GM12878 (cell line): ENCODE results near the gene C2orf80. TPM values are rescaled to one million over a fixed set of nuclear protein-coding genes. Genes with fewer than 3 reads are reported as not detected.

Experiments used
- ATAC-seq: fragments of 200-7000 bp; cut with Tn5 transposase; 3 replicates; pipeline ENCODE4 v1.9.1; 2020; ENCODE audit warnings: mild to moderate bottlenecking, moderate library complexity
- BruUV-seq: library from RNA; stranded (reverse); fragments of 400-500 nt; replicated peaks from 2 replicates; lab custom pipeline; 2021; lab: Mats Ljungman, UMichigan
- CTCF ChIA-PET: fragments of 300-600 bp; sonication (Branson Sonifier 250); formaldehyde crosslinking; extraction: SDS; loops from one replicate; lab custom pipeline; 2021; ENCODE audit warnings: inconsistent platforms; lab: Yijun Ruan, JAX
- POLR2A ChIA-PET: fragments of 350-600 bp; formaldehyde crosslinking; extraction: SDS; loops from one replicate; lab custom pipeline; 2021; ENCODE audit warnings: inconsistent platforms; lab: Charles Lee
- RAD21 ChIA-PET: fragments of 300-600 bp; sonication (Branson Sonifier 250); formaldehyde crosslinking; loops from one replicate; lab custom pipeline; 2023; ENCODE audit warnings: antibody characterized with exemption; ENCODE audit not compliant: unreplicated experiment; lab: Charles Lee
- SMC1A ChIA-PET: fragments of 300-600 bp; sonication (Branson Sonifier 250); formaldehyde crosslinking; loops from one replicate; lab custom pipeline; 2023; ENCODE audit not compliant: unreplicated experiment, uncharacterized antibody; lab: Charles Lee
- DNase-seq: peaks from one replicate; pipeline ENCODE4 v3.0.0-alpha.2; 2011; ENCODE audit warnings: low read depth, low spot score
- FAIRE-seq: peaks from 3 replicates; lab custom pipeline; 2011; peaks lifted over from hg19 to GRCh38; lab: Jason Lieb, UNC
- H2AFZ ChIP-seq: 2 replicates; pipeline ENCODE4 v1.6.0; 2011; ENCODE audit warnings: low read depth, low read length, control low read depth; ENCODE audit not compliant: control insufficient read depth
- H3K27ac ChIP-seq: 2 replicates; pipeline ENCODE4 v1.5.1; 2011; ENCODE audit warnings: control low read depth; ENCODE audit not compliant: control insufficient read depth, insufficient read depth
- H3K27me3 ChIP-seq, 2 experiments: replicated peaks in 1 of 2; 2 replicates each; pipeline versions ENCODE4 v1.6.0 to v1.6.1; 2011; ENCODE audit warnings: low read length in 1 of 2; ENCODE audit not compliant: control insufficient read depth in 2 of 2, insufficient read depth in 2 of 2
- H3K36me3 ChIP-seq, 2 experiments: 2 replicates each; pipeline ENCODE4 v1.5.1; 2011; ENCODE audit warnings: low read length in 1 of 2; ENCODE audit not compliant: control insufficient read depth in 2 of 2, insufficient read depth in 2 of 2
- H3K4me1 ChIP-seq: 2 replicates; pipeline ENCODE4 v1.6.1; 2011; ENCODE audit warnings: mild to moderate bottlenecking, low read length, moderate library complexity, mixed read lengths; ENCODE audit not compliant: control insufficient read depth, insufficient read depth
- H3K4me2 ChIP-seq: 2 replicates; pipeline ENCODE4 v1.6.0; 2011; ENCODE audit warnings: control low read depth; ENCODE audit not compliant: control insufficient read depth, insufficient read depth
- H3K4me3 ChIP-seq: fragments of 200-600 bp; sonication (generic); 2 replicates; pipeline ENCODE4 v1.5.1; 2016
- H3K79me2 ChIP-seq: 2 replicates; pipeline ENCODE4 v1.6.0; 2011; ENCODE audit warnings: low read length; ENCODE audit not compliant: control insufficient read depth, insufficient read depth
- H3K9ac ChIP-seq: 2 replicates; pipeline ENCODE4 v1.8.0; 2011; ENCODE audit warnings: low read length, control low read depth, mixed read lengths; ENCODE audit not compliant: control insufficient read depth, insufficient read depth
- H3K9me3 ChIP-seq: replicated peaks from 3 replicates; pipeline ENCODE4 v1.5.1; 2011; ENCODE audit warnings: mild to moderate bottlenecking, low read length; ENCODE audit not compliant: control insufficient read depth, insufficient read depth
- H4K20me1 ChIP-seq: 2 replicates; pipeline ENCODE4 v1.6.0; 2011; ENCODE audit not compliant: control insufficient read depth, insufficient read depth
- ATF7 ChIP-seq: fragments of 450-650 bp; IDR thresholded peaks from 2 replicates; pipeline ENCODE4 v1.6.1; 2016; ENCODE audit warnings: low read depth, mild to moderate bottlenecking
- FOXM1 ChIP-seq: IDR thresholded peaks from 2 replicates; pipeline ENCODE4 v1.6.1; 2012; ENCODE audit warnings: low read depth, mild to moderate bottlenecking, inconsistent platforms, low read length, moderate library complexity
- GABPA ChIP-seq: IDR thresholded peaks from 2 replicates; pipeline ENCODE4 v1.6.1; 2014; ENCODE audit warnings: antibody characterized with exemption, low read depth, mild to moderate bottlenecking, inconsistent platforms
- KAT2A ChIP-seq: conservative IDR thresholded peaks from 2 replicates; pipeline ENCODE4 v1.6.1; 2011; ENCODE audit warnings: low read depth, low read length; ENCODE audit not compliant: control insufficient read depth
- KDM1A ChIP-seq: fragments of 200-600 bp; sonication (generic); IDR thresholded peaks from 2 replicates; pipeline ENCODE4 v1.6.1; 2016; ENCODE audit warnings: borderline replicate concordance
- MTA2 ChIP-seq: fragments of 450-650 bp; IDR thresholded peaks from 2 replicates; pipeline ENCODE4 v1.6.1; 2016; ENCODE audit warnings: low read depth, mild to moderate bottlenecking, moderate library complexity
- PAX8 ChIP-seq: fragments of 450-650 bp; IDR thresholded peaks from 2 replicates; pipeline ENCODE4 v1.6.1; 2017; ENCODE audit warnings: mild to moderate bottlenecking, moderate library complexity
- PKNOX1 ChIP-seq: fragments of 450-650 bp; IDR thresholded peaks from 2 replicates; pipeline ENCODE4 v1.6.1; 2016; ENCODE audit warnings: mild to moderate bottlenecking
- POLR2AphosphoS2 ChIP-seq: IDR thresholded peaks from 2 replicates; pipeline ENCODE4 v1.6.1; 2011; ENCODE audit warnings: low read depth, mild to moderate bottlenecking, low read length, improper control_type of control experiment, moderate library complexity
- SUZ12 ChIP-seq: fragments of 200-600 bp; sonication (generic); IDR thresholded peaks from one replicate; pipeline ENCODE4 v1.6.1; 2018; ENCODE audit warnings: antibody characterized with exemption, mild to moderate bottlenecking; ENCODE audit not compliant: unreplicated experiment
- TAF1 ChIP-seq: IDR thresholded peaks from 2 replicates; pipeline ENCODE4 v1.6.1; 2011; ENCODE audit warnings: mild to moderate bottlenecking, low read depth, low read length, borderline replicate concordance
- YBX1 ChIP-seq: fragments of 450-650 bp; IDR thresholded peaks from 2 replicates; pipeline ENCODE4 v1.6.1; 2016; ENCODE audit warnings: antibody characterized with exemption
- ZNF24 ChIP-seq: fragments of 450-650 bp; IDR thresholded peaks from 2 replicates; pipeline ENCODE4 v1.6.1; 2017; ENCODE audit warnings: antibody characterized with exemption, mild to moderate bottlenecking
- ZNF274 ChIP-seq: IDR thresholded peaks from one replicate; pipeline ENCODE4 v1.8.0; 2011; ENCODE audit not compliant: insufficient read length, insufficient read depth
- WGBS: methylation state at CpG from one replicate; pipeline ENCODE4 v1.1.6; 2016; ENCODE audit warnings: low lambda C conversion rate; ENCODE audit not compliant: insufficient replicate concordance, insufficient coverage; ENCODE audit errors: missing lambda C conversion rate; 5-methylcytosine and 5-hydroxymethylcytosine counted together
- in situ Hi-C: fragments of 300-500 bp; cut with MboI; formaldehyde crosslinking; loops from 9 replicates; pipeline ENCODE4 v1.14.3; 2018; ENCODE audit warnings: mixed read lengths
- intact Hi-C: fragments of 100-400 bp; cut with micrococcal nuclease; formaldehyde crosslinking; loops from one replicate; pipeline ENCODE4 v1.14.2; 2022; ENCODE audit not compliant: unreplicated experiment
- polyA plus RNA-seq, 11 experiments: library from polyadenylated mRNA; depleted of rRNA in 4 of 11; unstranded in 6 of 11; stranded (reverse) in 5 of 11; fragments of >200 nt; fragmentation: Nextera tagmentation in 4 of 11; fragmentation: Illumina TruSeq in 1 of 11; extraction: Ambion mirVana in 4 of 11; extraction: Trizol in 1 of 11; gene quantifications; 1 replicate in 1 of 11; 2 replicates in 10 of 11; pipeline versions ENCODE4 v1.2.1 to v1.2.3, GENCODE V29; 2011 to 2016; ENCODE audit warnings: inconsistent platforms in 2 of 11, missing spikeins in 2 of 11, low read depth in 1 of 11
- total RNA-seq, 4 experiments: library from RNA; depleted of rRNA in 3 of 4; stranded (reverse); fragments of >200 nt in 3 of 4; fragmentation: Illumina TruSeq in 1 of 4; extraction: Trizol in 1 of 4; gene quantifications; 2 replicates each; pipeline versions ENCODE4 v1.2.1 to v1.2.3, GENCODE V29; 2013 to 2021

The C2orf80 gene
- total and polyA plus RNA-seq, 10 of the 15 experiments (the other 5 are each of a cell fraction or from before 2014, with no cell fraction given) = not detected

GRCh38 chr2:208179028-208179609, 10.7 kb downstream of the C2orf80 start:
- no peaks in the 10 kb centered on the region for H4K20me1 ChIP-seq
- no peaks in the 10 kb centered on the region for H3K79me2 ChIP-seq
- no peak overlapping the region for H3K27ac ChIP-seq
- WGBS = 2% methylated on average over 4 of the region's 4 CpGs
- no peaks in the 10 kb centered on the region for H3K4me1 ChIP-seq
- H3K36me3 ChIP-seq = no peaks in the 10 kb centered on the region
- H3K9me3 ChIP-seq = no peaks in the 10 kb centered on the region
- SMC1A ChIA-PET = no interaction called here
- no peak overlapping the region for H3K9ac ChIP-seq
- intact Hi-C loops = loop anchor here (10.0 kb wide), 1 partner anchor 166 kb away; no protein-coding TSS in a partner anchor
- TF ChIP-seq MTA2 (no peak), ZNF24 (0 out of 2 replicates have a peak, but pooled peaks have one; percentile 49)
- in situ Hi-C loops = loop anchor here (25.0 kb wide), 1 partner anchor 1033 kb away; no protein-coding TSS in a partner anchor
- RAD21 ChIA-PET = no interaction called here
- no peak overlapping the region for H3K4me2 ChIP-seq
- DNase-seq (no peak), FAIRE-seq (no peak), ATAC-seq (no peak)
- POLR2A ChIA-PET = no interaction called here
- no peak overlapping the region for H2AFZ ChIP-seq
- H3K4me3 ChIP-seq = no peak overlapping the region
- CTCF ChIA-PET = no interaction called here
- H3K27me3 ChIP-seq = peaks cover 0 to 3% of the 10 kb centered on the region in 2 experiments; a peak in 2 of 4 replicates
- no TSS peak for BruUV-seq

- ATAC-seq = no peak
- ChIA-PET POLR2A (no interaction called here), SMC1A (interaction anchor here (0.9 to 2.6 kb wide), 12 partner anchors 9 to 1155 kb away, joined by 3 to 32 read pairs (median 3); partner anchors contain the start of gene IDH1), CTCF (interaction anchor here (0.6 to 2.9 kb wide), 35 partner anchors 8 to 1156 kb away, joined by 3 to 51 read pairs (median 4); partner anchors contain the start of genes C2orf80 and IDH1), RAD21 (interaction anchor here (1.0 to 2.9 kb wide), 7 partner anchors 10 to 140 kb away, joined by 4 to 25 read pairs (median 5); partner anchors contain the start of genes C2orf80, IDH1 and PIKFYVE)
- H3K4me2 ChIP-seq = no peak overlapping the region
- H3K27ac ChIP-seq = no peak overlapping the region
- H4K20me1 ChIP-seq = no peaks in the 10 kb centered on the region
- FAIRE-seq = no peak
- peaks cover 0 to 5% of the 10 kb centered on the region in 2 experiments; a peak in 1 of 4 replicates for H3K27me3 ChIP-seq
- no peaks in the 10 kb centered on the region for H3K36me3 ChIP-seq
- in situ Hi-C loops (loop anchor here (25.0 kb wide), 1 partner anchor 1037 kb away; no protein-coding TSS in a partner anchor), intact Hi-C loops (loop anchor here (1.0 to 10.0 kb wide), 3 partner anchors 79 to 1033 kb away; no protein-coding TSS in a partner anchor)
- H3K4me3 ChIP-seq = no peak overlapping the region
- 50% methylated on average over 6 of the region's 6 CpGs for WGBS
- no peaks in the 10 kb centered on the region for H3K79me2 ChIP-seq
- no peak overlapping the region for H3K9ac ChIP-seq
- no peak overlapping the region for H2AFZ ChIP-seq
- BruUV-seq = no TSS peak
- no peaks in the 10 kb centered on the region for H3K9me3 ChIP-seq
- no peaks in the 10 kb centered on the region for H3K4me1 ChIP-seq
- TF ChIP-seq GABPA = no peak
- no peak for TF ChIP-seq ZNF274
- TF ChIP-seq KDM1A = no peak
- no peak for TF ChIP-seq TAF1
- TF ChIP-seq PAX8 = no peak
- TF ChIP-seq YBX1 = no peak
- TF ChIP-seq SUZ12 = no peak
- no peak for TF ChIP-seq PKNOX1
- TF ChIP-seq POLR2AphosphoS2 = no peak
- no peak for TF ChIP-seq FOXM1
- TF ChIP-seq KAT2A = no peak
- no peak for TF ChIP-seq ATF7
- DNase-seq = no peak
These were observed 14.0 kb downstream of the C2orf80 start for GRCh38 chr2:208175840-208176153.
